ENCODE data around the gene PCDH15. TPM values are rescaled to one million over a fixed set of nuclear protein-coding genes. Genes with fewer than 3 reads are reported as not detected.
"Not testable (repeated sequence)": the region's sequence is repeated elsewhere in the genome, so short reads cannot be mapped to it uniquely, and the experiment has no call there.

PCDH15 gene
- total RNA-seq, 1 experiment from 2014 or later: not detected

- Histone ChIP-seq H3K4me3 (no peak overlapping the region), H3K27ac (no peak overlapping the region), H3K27me3 (replicated peaks) (no peaks in the 10 kb centered on the region), H3K36me3 (no peaks in the 10 kb centered on the region), H3K4me1 (replicated peaks) (no peaks in the 10 kb centered on the region), H3K9me3 (replicated peaks) (no peaks in the 10 kb centered on the region)
- DNase-seq (ENCODE audit: low read depth in 1 of 2, low spot score in 2 of 2): no peak
These were observed 316.8 kb downstream of the PCDH15 start for GRCh38 chr10:54484186-54484585.

GRCh38 chr10:54478601-54479000 is 322.4 kb downstream of the PCDH15 start:
- no peaks in the 10 kb centered on the region for H3K36me3 ChIP-seq
- no peak overlapping the region for H3K27ac ChIP-seq
- no peak overlapping the region for H3K4me3 ChIP-seq
- DNase-seq (ENCODE audit: low read depth in 1 of 2, low spot score in 2 of 2): no peak
- 0 out of 2 replicates have a peak, but pooled peaks cover 3% of the 10 kb centered on the region for H3K9me3 ChIP-seq (replicated peaks)
- H3K27me3 ChIP-seq (replicated peaks): no peaks in the 10 kb centered on the region
- H3K4me1 ChIP-seq (replicated peaks): no peaks in the 10 kb centered on the region

GRCh38 chr10:54477738-54478137 is 323.3 kb downstream of the PCDH15 start:
- Histone ChIP-seq H3K36me3 (no peaks in the 10 kb centered on the region), H3K4me3 (no peak overlapping the region), H3K27me3 (replicated peaks) (no peaks in the 10 kb centered on the region), H3K9me3 (replicated peaks) (0 out of 2 replicates have a peak, but pooled peaks cover 3% of the 10 kb centered on the region), H3K4me1 (replicated peaks) (no peaks in the 10 kb centered on the region), H3K27ac (no peak overlapping the region)
- DNase-seq (ENCODE audit: low read depth in 1 of 2, low spot score in 2 of 2): no peak

GRCh38 chr10:54470324-54470631 is 330.8 kb downstream of the PCDH15 start:
- H3K27ac ChIP-seq: no peak overlapping the region
- no peak for DNase-seq (ENCODE audit: low read depth in 1 of 2, low spot score in 2 of 2)
- H3K27me3 ChIP-seq (replicated peaks): no peaks in the 10 kb centered on the region
- no peaks in the 10 kb centered on the region for H3K36me3 ChIP-seq
- no peaks in the 10 kb centered on the region for H3K4me1 ChIP-seq (replicated peaks)
- H3K4me3 ChIP-seq: no peak overlapping the region
- H3K9me3 ChIP-seq (replicated peaks): peaks cover 8% of the 10 kb centered on the region; the same call in 1 of the 2 replicates

GRCh38 chr10:54469587-54470323 is 331.3 kb downstream of the PCDH15 start:
- DNase-seq (ENCODE audit: low read depth in 1 of 2, low spot score in 2 of 2): no peak
- Histone ChIP-seq H3K36me3 (no peaks in the 10 kb centered on the region), H3K9me3 (replicated peaks) (peaks cover 8% of the 10 kb centered on the region; the same call in 1 of the 2 replicates), H3K27ac (no peak overlapping the region), H3K4me3 (no peak overlapping the region), H3K4me1 (replicated peaks) (no peaks in the 10 kb centered on the region), H3K27me3 (replicated peaks) (no peaks in the 10 kb centered on the region)

- no peak for DNase-seq (ENCODE audit: low read depth in 1 of 2, low spot score in 2 of 2)
- no peak overlapping the region for H3K4me3 ChIP-seq
- no peaks in the 10 kb centered on the region for H3K36me3 ChIP-seq
- H3K4me1 ChIP-seq (replicated peaks): no peaks in the 10 kb centered on the region
- H3K9me3 ChIP-seq (replicated peaks): 0 out of 2 replicates have a peak, but pooled peaks cover 3% of the 10 kb centered on the region
- no peak overlapping the region for H3K27ac ChIP-seq
- no peaks in the 10 kb centered on the region for H3K27me3 ChIP-seq (replicated peaks)
These were observed 346.8 kb downstream of the PCDH15 start for GRCh38 chr10:54454271-54454670.

GRCh38 chr10:54449056-54449455 is 352.0 kb downstream of the PCDH15 start:
- H3K36me3 ChIP-seq: no peaks in the 10 kb centered on the region
- no peaks in the 10 kb centered on the region for H3K27me3 ChIP-seq (replicated peaks)
- no peak for DNase-seq (ENCODE audit: low read depth in 1 of 2, low spot score in 2 of 2)
- H3K9me3 ChIP-seq (replicated peaks): no peaks in the 10 kb centered on the region
- no peak overlapping the region for H3K4me3 ChIP-seq
- H3K4me1 ChIP-seq (replicated peaks): no peaks in the 10 kb centered on the region
- no peak overlapping the region for H3K27ac ChIP-seq

GRCh38 chr10:54444170-54444569 is 356.9 kb downstream of the PCDH15 start:
- Histone ChIP-seq H3K27ac (no peak overlapping the region), H3K36me3 (no peaks in the 10 kb centered on the region), H3K9me3 (replicated peaks) (no peaks in the 10 kb centered on the region), H3K4me1 (replicated peaks) (no peaks in the 10 kb centered on the region), H3K27me3 (replicated peaks) (no peaks in the 10 kb centered on the region), H3K4me3 (no peak overlapping the region)
- no peak for DNase-seq (ENCODE audit: low read depth in 1 of 2, low spot score in 2 of 2)

- no peak for DNase-seq (ENCODE audit: low read depth in 1 of 2, low spot score in 2 of 2)
- Histone ChIP-seq H3K4me1 (replicated peaks) (no peaks in the 10 kb centered on the region), H3K9me3 (replicated peaks) (0 out of 2 replicates have a peak, but pooled peaks cover 4% of the 10 kb centered on the region), H3K27ac (no peak overlapping the region), H3K27me3 (replicated peaks) (no peaks in the 10 kb centered on the region), H3K4me3 (no peak overlapping the region), H3K36me3 (no peaks in the 10 kb centered on the region)
These were observed 359.8 kb downstream of the PCDH15 start for GRCh38 chr10:54441275-54441674.

- Histone ChIP-seq H3K27ac (no peak overlapping the region), H3K9me3 (replicated peaks) (peaks cover 4% of the 10 kb centered on the region; the same call in 1 of the 2 replicates), H3K4me3 (no peak overlapping the region), H3K4me1 (replicated peaks) (no peaks in the 10 kb centered on the region), H3K36me3 (no peaks in the 10 kb centered on the region), H3K27me3 (replicated peaks) (no peaks in the 10 kb centered on the region)
- DNase-seq (ENCODE audit: low read depth in 1 of 2, low spot score in 2 of 2): no peak
These were observed 366.2 kb downstream of the PCDH15 start for GRCh38 chr10:54434782-54435181.

- no peaks in the 10 kb centered on the region for H3K36me3 ChIP-seq
- H3K4me3 ChIP-seq: no peak overlapping the region
- H3K27ac ChIP-seq: no peak overlapping the region
- H3K9me3 ChIP-seq (replicated peaks): peaks cover 3% of the 10 kb centered on the region; the same call in 1 of the 2 replicates
- DNase-seq (ENCODE audit: low read depth in 1 of 2, low spot score in 2 of 2): no peak
- no peaks in the 10 kb centered on the region for H3K27me3 ChIP-seq (replicated peaks)
- no peaks in the 10 kb centered on the region for H3K4me1 ChIP-seq (replicated peaks)
These were observed 385.5 kb downstream of the PCDH15 start for GRCh38 chr10:54415483-54415882.

- Histone ChIP-seq H3K27me3 (replicated peaks) (no peaks in the 10 kb centered on the region), H3K27ac (no peak overlapping the region), H3K36me3 (no peaks in the 10 kb centered on the region), H3K4me3 (no peak overlapping the region), H3K9me3 (replicated peaks) (no peaks in the 10 kb centered on the region), H3K4me1 (replicated peaks) (no peaks in the 10 kb centered on the region)
- DNase-seq (ENCODE audit: low read depth in 1 of 2, low spot score in 2 of 2): no peak
These were observed 398.5 kb downstream of the PCDH15 start for GRCh38 chr10:54402576-54402975.

- Histone ChIP-seq H3K27ac (no peak overlapping the region), H3K9me3 (replicated peaks) (no peaks in the 10 kb centered on the region), H3K4me1 (replicated peaks) (no peaks in the 10 kb centered on the region), H3K36me3 (no peaks in the 10 kb centered on the region), H3K27me3 (replicated peaks) (no peaks in the 10 kb centered on the region), H3K4me3 (no peak overlapping the region)
- no peak for DNase-seq (ENCODE audit: low read depth in 1 of 2, low spot score in 2 of 2)
These were observed 405.0 kb downstream of the PCDH15 start for GRCh38 chr10:54396031-54396430.

- not testable (repeated sequence) for H3K27me3 ChIP-seq (replicated peaks); H3K4me1 ChIP-seq (replicated peaks); H3K27ac ChIP-seq; DNase-seq (ENCODE audit: low read depth in 1 of 2, low spot score in 2 of 2); H3K4me3 ChIP-seq; H3K36me3 ChIP-seq; H3K9me3 ChIP-seq (replicated peaks)
These were observed 406.4 kb downstream of the PCDH15 start for GRCh38 chr10:54394598-54394997.

GRCh38 chr10:54372179-54372578 is 428.9 kb downstream of the PCDH15 start:
- Histone ChIP-seq H3K4me3 (no peak overlapping the region), H3K9me3 (replicated peaks) (no peaks in the 10 kb centered on the region), H3K27ac (no peak overlapping the region), H3K36me3 (no peaks in the 10 kb centered on the region), H3K4me1 (replicated peaks) (no peaks in the 10 kb centered on the region), H3K27me3 (replicated peaks) (no peaks in the 10 kb centered on the region)
- DNase-seq (ENCODE audit: low read depth in 1 of 2, low spot score in 2 of 2): no peak

Measured in SJSA1 (cell line).